SK-N-SH treated with all-trans-retinoic acid at 6 μM for 48 hours (cell line): ENCODE results near the gene CCDC106.

Experiments used
- ATAC-seq: fragments of 200-7000 bp; cut with Tn5 transposase; 3 replicates; pipeline ENCODE4 v1.9.1; 2020; ENCODE audit warnings: mild to moderate bottlenecking, moderate library complexity
- ARNTL ChIP-seq: fragments of 450-650 bp; formaldehyde crosslinking; IDR thresholded peaks from 2 replicates; pipeline ENCODE4 v1.5.0; 2020; ENCODE audit warnings: low read depth, mild to moderate bottlenecking, moderate library complexity, borderline replicate concordance
- BACH2 ChIP-seq: fragments of 250-450 bp; sonication (Bioruptor Pico); IDR thresholded peaks from 2 replicates; pipeline ENCODE4 v1.9.0; 2021; ENCODE audit warnings: mild to moderate bottlenecking, borderline replicate concordance
- CSDC2 ChIP-seq: fragments of 250-450 bp; sonication (Bioruptor Pico); IDR thresholded peaks from 2 replicates; pipeline ENCODE4 v1.5.0; 2020; ENCODE audit warnings: mild to moderate bottlenecking, moderate library complexity
- CSRNP3 ChIP-seq: fragments of 250-450 bp; sonication (Bioruptor Pico); IDR thresholded peaks from 2 replicates; pipeline ENCODE4 v1.5.1; 2021; ENCODE audit warnings: mild to moderate bottlenecking, moderate library complexity
- ESRRG ChIP-seq: fragments of 250-450 bp; sonication (Bioruptor Pico); IDR thresholded peaks from 2 replicates; pipeline ENCODE4 v1.6.1; 2021; ENCODE audit warnings: mild to moderate bottlenecking
- GLIS3 ChIP-seq: fragments of 250-450 bp; sonication (Bioruptor Pico); IDR thresholded peaks from 2 replicates; pipeline ENCODE4 v1.5.0; 2020; ENCODE audit warnings: mild to moderate bottlenecking, moderate library complexity
- ISL1 ChIP-seq: fragments of 250-450 bp; sonication (Bioruptor Pico); IDR thresholded peaks from 2 replicates; pipeline ENCODE4 v2.1.2; 2022; ENCODE audit warnings: mild to moderate bottlenecking, moderate library complexity
- OSR1 ChIP-seq: fragments of 250-450 bp; sonication (Bioruptor Pico); IDR thresholded peaks from 2 replicates; pipeline ENCODE4 v1.8.0; 2022; ENCODE audit warnings: moderate library complexity, mild to moderate bottlenecking, inconsistent platforms
- PATZ1 ChIP-seq: fragments of 250-450 bp; sonication (Bioruptor Pico); IDR thresholded peaks from 2 replicates; pipeline ENCODE4 v1.8.0; 2020; ENCODE audit warnings: mild to moderate bottlenecking, moderate library complexity, borderline replicate concordance
- RARB ChIP-seq: fragments of 250-450 bp; sonication (Bioruptor Pico); IDR thresholded peaks from 2 replicates; pipeline ENCODE4 v1.8.0; 2021; ENCODE audit warnings: mild to moderate bottlenecking, moderate library complexity
- SNAI2 ChIP-seq: fragments of 250-450 bp; sonication (Bioruptor Pico); IDR thresholded peaks from 2 replicates; pipeline ENCODE4 v1.5.0; 2020; ENCODE audit warnings: mild to moderate bottlenecking, moderate library complexity
- TCF4 ChIP-seq: fragments of 250-450 bp; sonication (Bioruptor Pico); IDR thresholded peaks from 2 replicates; pipeline ENCODE4 v1.8.0; 2021; ENCODE audit warnings: mild to moderate bottlenecking, moderate library complexity, borderline replicate concordance
- TOX ChIP-seq: fragments of 250-450 bp; sonication (Bioruptor Pico); IDR thresholded peaks from 2 replicates; pipeline ENCODE4 v1.8.0; 2021; ENCODE audit warnings: mild to moderate bottlenecking, moderate library complexity, borderline replicate concordance
- TSHZ2 ChIP-seq: fragments of 250-450 bp; sonication (Bioruptor Pico); IDR thresholded peaks from 2 replicates; pipeline ENCODE4 v1.5.0; 2020; ENCODE audit warnings: mild to moderate bottlenecking, moderate library complexity
- ZC3H10 ChIP-seq: fragments of 250-450 bp; sonication (Bioruptor Pico); IDR thresholded peaks from 2 replicates; pipeline ENCODE4 v1.5.1; 2021; ENCODE audit warnings: mild to moderate bottlenecking, moderate library complexity
- ZFP3 ChIP-seq: fragments of 250-450 bp; sonication (Bioruptor Pico); IDR thresholded peaks from 2 replicates; pipeline ENCODE4 v1.5.0; 2020; ENCODE audit warnings: mild to moderate bottlenecking, moderate library complexity
- ZFP30 ChIP-seq: fragments of 450-650 bp; formaldehyde crosslinking; IDR thresholded peaks from 2 replicates; pipeline ENCODE4 v1.5.0; 2022; ENCODE audit warnings: mild to moderate bottlenecking, moderate library complexity
- ZNF565 ChIP-seq: fragments of 450-650 bp; formaldehyde crosslinking; conservative IDR thresholded peaks from 2 replicates; pipeline ENCODE4 v1.5.0; 2020; ENCODE audit warnings: low read depth, mild to moderate bottlenecking, moderate library complexity
- ZNF70 ChIP-seq: fragments of 450-650 bp; formaldehyde crosslinking; IDR thresholded peaks from 2 replicates; pipeline ENCODE4 v1.5.0; 2020; ENCODE audit warnings: mild to moderate bottlenecking, moderate library complexity
- ZNF8 ChIP-seq: fragments of 450-650 bp; formaldehyde crosslinking; IDR thresholded peaks from 2 replicates; pipeline ENCODE4 v1.5.0; 2020; ENCODE audit warnings: mild to moderate bottlenecking, moderate library complexity
- TF ChIP-seq, protein P1 (sequence below): fragments of 250-450 bp; sonication (Bioruptor Pico); IDR thresholded peaks from 2 replicates; pipeline ENCODE4 v1.8.0; 2021; ENCODE audit warnings: low read depth, mild to moderate bottlenecking, moderate library complexity, borderline replicate concordance
- TF ChIP-seq, protein P2 (sequence below): fragments of 250-450 bp; sonication (Bioruptor Pico); IDR thresholded peaks from 2 replicates; pipeline ENCODE4 v1.5.1; 2020; ENCODE audit warnings: low read depth, mild to moderate bottlenecking, moderate library complexity

The CCDC106 gene

GRCh38 chr19:55699221-55699620 is 51.2 kb downstream of the CCDC106 start:
- ATAC-seq, result no peak
- no peak for TF ChIP-seq RARB
- no peak for TF ChIP-seq CSDC2 (CRISPR knock-in tag)
- TF ChIP-seq GLIS3 (CRISPR knock-in tag), result no peak
- no peak for TF ChIP-seq ARNTL (CRISPR knock-in tag)
- TF ChIP-seq ZNF8 (CRISPR knock-in tag), result no peak
- TF ChIP-seq ZFP3 (CRISPR knock-in tag), result no peak
- TF ChIP-seq, protein P1, sequence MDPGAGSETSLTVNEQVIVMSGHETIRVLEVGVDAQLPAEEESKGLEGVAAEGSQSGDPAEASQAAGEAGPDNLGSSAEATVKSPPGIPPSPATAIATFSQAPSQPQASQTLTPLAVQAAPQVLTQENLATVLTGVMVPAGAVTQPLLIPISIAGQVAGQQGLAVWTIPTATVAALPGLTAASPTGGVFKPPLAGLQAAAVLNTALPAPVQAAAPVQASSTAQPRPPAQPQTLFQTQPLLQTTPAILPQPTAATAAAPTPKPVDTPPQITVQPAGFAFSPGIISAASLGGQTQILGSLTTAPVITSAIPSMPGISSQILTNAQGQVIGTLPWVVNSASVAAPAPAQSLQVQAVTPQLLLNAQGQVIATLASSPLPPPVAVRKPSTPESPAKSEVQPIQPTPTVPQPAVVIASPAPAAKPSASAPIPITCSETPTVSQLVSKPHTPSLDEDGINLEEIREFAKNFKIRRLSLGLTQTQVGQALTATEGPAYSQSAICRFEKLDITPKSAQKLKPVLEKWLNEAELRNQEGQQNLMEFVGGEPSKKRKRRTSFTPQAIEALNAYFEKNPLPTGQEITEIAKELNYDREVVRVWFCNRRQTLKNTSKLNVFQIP (CRISPR knock-in tag), result no peak
- no peak for TF ChIP-seq ISL1 (CRISPR knock-in tag)
- TF ChIP-seq, protein P2, sequence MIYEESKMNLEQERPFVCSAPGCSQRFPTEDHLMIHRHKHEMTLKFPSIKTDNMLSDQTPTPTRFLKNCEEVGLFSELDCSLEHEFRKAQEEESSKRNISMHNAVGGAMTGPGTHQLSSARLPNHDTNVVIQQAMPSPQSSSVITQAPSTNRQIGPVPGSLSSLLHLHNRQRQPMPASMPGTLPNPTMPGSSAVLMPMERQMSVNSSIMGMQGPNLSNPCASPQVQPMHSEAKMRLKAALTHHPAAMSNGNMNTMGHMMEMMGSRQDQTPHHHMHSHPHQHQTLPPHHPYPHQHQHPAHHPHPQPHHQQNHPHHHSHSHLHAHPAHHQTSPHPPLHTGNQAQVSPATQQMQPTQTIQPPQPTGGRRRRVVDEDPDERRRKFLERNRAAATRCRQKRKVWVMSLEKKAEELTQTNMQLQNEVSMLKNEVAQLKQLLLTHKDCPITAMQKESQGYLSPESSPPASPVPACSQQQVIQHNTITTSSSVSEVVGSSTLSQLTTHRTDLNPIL (CRISPR knock-in tag), result no peak
- TF ChIP-seq ESRRG (CRISPR knock-in tag), result no peak
- no peak for TF ChIP-seq ZC3H10 (CRISPR knock-in tag)
- TF ChIP-seq OSR1 (CRISPR knock-in tag), result no peak
- TF ChIP-seq ZFP30, result no peak
- TF ChIP-seq TOX, result no peak
- TF ChIP-seq BACH2, result no peak
- no peak for TF ChIP-seq CSRNP3 (CRISPR knock-in tag)
- no peak for TF ChIP-seq ZNF565 (CRISPR knock-in tag)
- TF ChIP-seq PATZ1 (CRISPR knock-in tag), result no peak
- TF ChIP-seq ZNF70, result no peak
- TF ChIP-seq TCF4 (CRISPR knock-in tag), result no peak

DNA sequence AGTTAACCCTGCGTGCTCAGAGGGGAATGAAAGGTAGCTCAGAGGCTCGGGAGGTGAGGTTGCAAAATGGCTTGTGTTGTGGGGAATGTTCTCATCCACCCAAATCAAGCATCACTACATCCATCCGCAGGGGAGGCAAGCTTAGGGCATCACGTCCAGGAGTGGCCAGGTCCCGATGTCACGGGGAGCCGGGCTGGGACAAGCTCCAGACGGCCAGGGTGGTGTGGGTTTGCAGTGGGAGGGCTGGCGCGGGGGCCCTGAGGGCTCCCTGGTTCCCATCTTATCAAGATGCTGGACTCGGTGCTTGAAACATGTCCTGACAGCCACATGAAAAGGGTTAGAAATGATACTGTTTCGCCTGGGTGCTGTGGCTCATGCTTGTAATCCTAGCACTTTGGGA is 52.8 kb downstream of the CCDC106 start:
- TF ChIP-seq CSRNP3 (CRISPR knock-in tag) (no peak), ZNF70 (no peak), ZFP3 (CRISPR knock-in tag) (no peak), ARNTL (CRISPR knock-in tag) (no peak), ZNF565 (CRISPR knock-in tag) (no peak), RARB (no peak), PATZ1 (CRISPR knock-in tag) (no peak), OSR1 (CRISPR knock-in tag) (no peak), ZFP30 (no peak), GLIS3 (CRISPR knock-in tag) (no peak), TCF4 (CRISPR knock-in tag) (no peak), SNAI2 (CRISPR knock-in tag) (no peak), BACH2 (no peak), TOX (no peak), TSHZ2 (CRISPR knock-in tag) (no peak), ZC3H10 (CRISPR knock-in tag) (no peak)
- TF ChIP-seq, protein P1 (CRISPR knock-in tag), result no peak
- TF ChIP-seq, all 23 proteins: peak for 0
- no peak for ATAC-seq
